DOHH2 (cell line): ENCODE data around the gene RPH3AL.

Experiments
- H3F3A ChIP-seq: fragments of 200-600 bp; sonication (generic), shearing (Covaris generic); 2 replicates; pipeline ENCODE4 v1.6.0; 2016; ENCODE audit warnings: antibody characterized with exemption, mild to moderate bottlenecking; ENCODE audit not compliant: control insufficient read depth, insufficient read depth
- H3K27ac ChIP-seq: fragments of 200-600 bp; sonication (generic); 2 replicates; pipeline ENCODE4 v1.5.1; 2014; ENCODE audit warnings: low read depth, mild to moderate bottlenecking, low read length, moderate library complexity
- H3K27me3 ChIP-seq: fragments of 200-600 bp; sonication (generic); 2 replicates; pipeline ENCODE4 v1.6.1; 2014; ENCODE audit warnings: mild to moderate bottlenecking, low read length, mixed read lengths; ENCODE audit not compliant: control insufficient read depth
- H3K36me3 ChIP-seq: fragments of 200-600 bp; sonication (generic); 2 replicates; pipeline ENCODE4 v1.6.1; 2014; ENCODE audit warnings: mild to moderate bottlenecking, low read length, moderate library complexity, mixed read lengths; ENCODE audit not compliant: control insufficient read depth
- H3K4me1 ChIP-seq: fragments of 200-600 bp; sonication (generic); 2 replicates; pipeline ENCODE4 v1.6.1; 2014; ENCODE audit warnings: mild to moderate bottlenecking, low read length, mixed read lengths; ENCODE audit not compliant: control insufficient read depth
- H3K4me2 ChIP-seq: fragments of 200-600 bp; sonication (generic); 2 replicates; pipeline ENCODE4 v1.6.0; 2014; ENCODE audit warnings: mild to moderate bottlenecking, low read length, moderate library complexity
- H3K4me3 ChIP-seq: fragments of 200-600 bp; sonication (generic); 2 replicates; pipeline ENCODE4 v1.5.1; 2014; ENCODE audit warnings: mild to moderate bottlenecking, low read length, mixed read lengths
- H3K79me2 ChIP-seq: fragments of 200-600 bp; sonication (generic); 2 replicates; pipeline ENCODE4 v1.6.1; 2014; ENCODE audit warnings: mild to moderate bottlenecking, low read length, mixed read lengths; ENCODE audit not compliant: control insufficient read depth
- H3K9me2 ChIP-seq: fragments of 200-600 bp; sonication (generic); replicated peaks from 2 replicates; pipeline ENCODE4 v1.6.1; 2014; ENCODE audit warnings: mild to moderate bottlenecking, low read length, mixed read lengths; ENCODE audit not compliant: control insufficient read depth
- H3K9me3 ChIP-seq: fragments of 200-600 bp; sonication (generic); 2 replicates; pipeline ENCODE4 v1.6.1; 2014; ENCODE audit warnings: antibody characterized with exemption, low read length, mixed read lengths; ENCODE audit not compliant: control insufficient read depth, insufficient read depth
- H4K20me1 ChIP-seq: fragments of 200-600 bp; sonication (generic); 2 replicates; pipeline ENCODE4 v1.6.0; 2014; ENCODE audit warnings: low read depth, mild to moderate bottlenecking, antibody characterized with exemption, low read length, moderate library complexity; ENCODE audit not compliant: control insufficient read depth, insufficient read depth
- EZH2phosphoT487 ChIP-seq: fragments of 200-600 bp; sonication (generic); IDR thresholded peaks from 2 replicates; pipeline ENCODE4 v1.6.1; 2017; ENCODE audit warnings: borderline replicate concordance, mild to moderate bottlenecking, antibody characterized with exemption, low read length, moderate library complexity, mixed read lengths
- TF ChIP-seq, protein P1 (sequence below): fragments of 200-600 bp; sonication (generic); IDR thresholded peaks from one replicate; pipeline ENCODE4 v1.5.1; 2014; ENCODE audit warnings: antibody characterized with exemption, mild to moderate bottlenecking, low read depth, low read length; ENCODE audit not compliant: poor library complexity, severe bottlenecking

The RPH3AL gene

GRCh38 chr17:192666-193425 lies 159.8 kb downstream of the RPH3AL start:
- Histone ChIP-seq H3K4me3 (no peak overlapping the region), H3K36me3 (no peaks in the 10 kb centered on the region), H3K4me2 (no peak overlapping the region), H3K79me2 (no peaks in the 10 kb centered on the region), H3K4me1 (no peaks in the 10 kb centered on the region), H3K27me3 (no peaks in the 10 kb centered on the region), H3K9me3 (peaks cover 9% of the 10 kb centered on the region; the same call in 1 of the 2 replicates), H4K20me1 (no peaks in the 10 kb centered on the region), H3F3A (no peaks in the 10 kb centered on the region), H3K27ac (no peak overlapping the region), H3K9me2 (no peaks in the 10 kb centered on the region)
- TF ChIP-seq, protein P1, sequence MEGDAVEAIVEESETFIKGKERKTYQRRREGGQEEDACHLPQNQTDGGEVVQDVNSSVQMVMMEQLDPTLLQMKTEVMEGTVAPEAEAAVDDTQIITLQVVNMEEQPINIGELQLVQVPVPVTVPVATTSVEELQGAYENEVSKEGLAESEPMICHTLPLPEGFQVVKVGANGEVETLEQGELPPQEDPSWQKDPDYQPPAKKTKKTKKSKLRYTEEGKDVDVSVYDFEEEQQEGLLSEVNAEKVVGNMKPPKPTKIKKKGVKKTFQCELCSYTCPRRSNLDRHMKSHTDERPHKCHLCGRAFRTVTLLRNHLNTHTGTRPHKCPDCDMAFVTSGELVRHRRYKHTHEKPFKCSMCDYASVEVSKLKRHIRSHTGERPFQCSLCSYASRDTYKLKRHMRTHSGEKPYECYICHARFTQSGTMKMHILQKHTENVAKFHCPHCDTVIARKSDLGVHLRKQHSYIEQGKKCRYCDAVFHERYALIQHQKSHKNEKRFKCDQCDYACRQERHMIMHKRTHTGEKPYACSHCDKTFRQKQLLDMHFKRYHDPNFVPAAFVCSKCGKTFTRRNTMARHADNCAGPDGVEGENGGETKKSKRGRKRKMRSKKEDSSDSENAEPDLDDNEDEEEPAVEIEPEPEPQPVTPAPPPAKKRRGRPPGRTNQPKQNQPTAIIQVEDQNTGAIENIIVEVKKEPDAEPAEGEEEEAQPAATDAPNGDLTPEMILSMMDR, result no peak
- TF ChIP-seq EZH2phosphoT487, result no peak

DNA sequence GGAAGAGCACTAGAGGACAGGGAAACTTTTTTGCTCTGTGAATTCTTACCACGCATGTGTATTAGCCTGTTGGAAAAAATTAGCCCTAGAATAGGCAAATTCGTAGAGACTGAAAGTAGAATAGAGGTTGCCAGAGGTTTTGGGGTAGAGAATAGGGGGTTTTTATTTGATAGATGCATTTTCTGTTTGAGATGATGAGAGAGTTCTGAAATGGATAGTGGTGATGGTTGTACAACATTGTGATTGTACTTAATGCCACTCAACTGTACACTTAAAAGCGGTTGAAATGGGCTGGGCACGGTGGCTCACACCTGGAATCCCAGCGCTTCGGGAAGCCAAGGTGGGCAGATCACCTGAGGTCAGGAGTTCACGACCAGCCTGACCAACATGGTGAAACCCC lies 163.2 kb downstream of the RPH3AL start:
- no peaks in the 10 kb centered on the region for H3K9me2 ChIP-seq
- no peak overlapping the region for H3K4me2 ChIP-seq
- H3K27ac ChIP-seq, result no peak overlapping the region
- H3F3A ChIP-seq, result no peaks in the 10 kb centered on the region
- no peaks in the 10 kb centered on the region for H3K4me1 ChIP-seq
- H4K20me1 ChIP-seq, result no peaks in the 10 kb centered on the region
- peaks cover 9% of the 10 kb centered on the region; the same call in 1 of the 2 replicates for H3K9me3 ChIP-seq
- no peak overlapping the region for H3K4me3 ChIP-seq
- H3K79me2 ChIP-seq, result no peaks in the 10 kb centered on the region
- TF ChIP-seq, protein P1, result no peak
- no peak for TF ChIP-seq EZH2phosphoT487
- no peaks in the 10 kb centered on the region for H3K36me3 ChIP-seq
- no peaks in the 10 kb centered on the region for H3K27me3 ChIP-seq

GRCh38 chr17:187130-187529 lies 165.5 kb downstream of the RPH3AL start:
- Histone ChIP-seq H3K4me3 (no peak overlapping the region), H3K79me2 (no peaks in the 10 kb centered on the region), H3K9me3 (no peaks in the 10 kb centered on the region), H3K9me2 (no peaks in the 10 kb centered on the region), H3K27ac (no peak overlapping the region), H3K4me1 (no peaks in the 10 kb centered on the region), H3K4me2 (no peak overlapping the region), H3K27me3 (no peaks in the 10 kb centered on the region), H4K20me1 (no peaks in the 10 kb centered on the region), H3F3A (no peaks in the 10 kb centered on the region), H3K36me3 (no peaks in the 10 kb centered on the region)
- TF ChIP-seq EZH2phosphoT487, result no peak
- TF ChIP-seq, protein P1, result no peak
